Measurements from ENCODE around the gene PSME2. TPM values are rescaled to one million over a fixed set of nuclear protein-coding genes. Genes with fewer than 3 reads are reported as not detected.
A peak's percentile ranks its signal among the peaks of the same experiment; 100 is the strongest.

PSME2 gene
- polyA plus RNA-seq, 3 donors: 237 to 593 (median 579) TPM

DNA sequence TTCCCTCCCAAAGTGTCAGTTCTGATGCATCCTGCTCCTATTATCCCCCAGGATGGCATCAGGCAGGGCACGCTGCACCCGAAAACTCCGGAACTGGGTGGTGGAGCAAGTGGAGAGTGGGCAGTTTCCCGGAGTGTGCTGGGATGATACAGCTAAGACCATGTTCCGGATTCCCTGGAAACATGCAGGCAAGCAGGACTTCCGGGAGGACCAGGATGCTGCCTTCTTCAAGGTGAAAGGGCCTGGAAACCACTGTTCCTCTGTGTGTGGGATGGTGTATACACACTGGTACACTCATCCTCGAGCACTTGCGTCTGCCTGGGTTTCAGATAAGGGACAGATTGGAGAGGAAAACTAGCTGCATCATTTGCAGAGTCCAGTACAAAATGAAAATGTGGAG lies 15.7 kb upstream of the PSME2 start:
- no peak for DNase-seq
- H3K9me3 ChIP-seq (replicated peaks in 1 of 2; ENCODE audit: control insufficient read depth in 1 of 2, insufficient read depth in 1 of 2, low read length in 2 of 2): no peaks in the 10 kb centered on the region
- H3K4me1 ChIP-seq (ENCODE audit: control insufficient read depth in 1 of 2, insufficient read depth in 2 of 2, low read length in 2 of 2): peaks cover 50 to 75% of the 10 kb centered on the region in 2 donors
- peaks cover 46% of the 10 kb centered on the region for H3K79me2 ChIP-seq (ENCODE audit: insufficient read depth, low read length)
- Mint-ChIP-seq H3K4me3 (peak overlapping the region; percentile 95 to 99), H3K9me3 (no peaks in the 10 kb centered on the region), H3K27me3 (ENCODE audit: low read depth in 3 of 3) (no peaks in the 10 kb centered on the region), H3K27ac (peak overlapping the region; percentile 96 to 99 (median 97)), H3K4me1 (peaks cover 60% of the 10 kb centered on the region), H3K36me3 (peaks cover 72 to 89% of the 10 kb centered on the region in 2 donors)
- peak overlapping the region; percentile 85 for H3K4me2 ChIP-seq (replicated peaks; ENCODE audit: extremely low read depth, low read length, poor library complexity, severe bottlenecking)
- peak overlapping the region; percentile 13 to 100 for H3K27ac ChIP-seq (ENCODE audit: low read depth in 1 of 2, low read length in 2 of 2)
- H2AFZ ChIP-seq (ENCODE audit: insufficient read depth, low read depth, low read length, poor library complexity, severe bottlenecking): peak overlapping the region; percentile 65
- H3K9ac ChIP-seq (ENCODE audit: insufficient read depth, low read length, poor library complexity, severe bottlenecking): peak overlapping the region; percentile 94
- intact Hi-C loops (cut with micrococcal nuclease): no loop called here
- peaks cover 51% of the 10 kb centered on the region for H4K20me1 ChIP-seq (ENCODE audit: insufficient read depth, low read length)
- 81% methylated on average over 5 of the region's 8 CpGs for WGBS (ENCODE audit: insufficient coverage)
- peaks cover 71 to 74% of the 10 kb centered on the region in 2 donors for H3K36me3 ChIP-seq (replicated peaks in 1 of 2; ENCODE audit: control insufficient read depth in 1 of 2, insufficient read depth in 2 of 2, low read length in 2 of 2)
- peak overlapping the region; percentile 91 to 100 (median 96) for H3K4me3 ChIP-seq (replicated peaks in 1 of 3; ENCODE audit: low read depth in 2 of 3, low read length in 3 of 3)
- TF ChIP-seq CTCF (IDR thresholded peaks at IDR 0.05): no peak
- no peaks in the 10 kb centered on the region for H3K27me3 ChIP-seq (ENCODE audit: control insufficient read depth in 2 of 2, insufficient read depth in 2 of 2, low read length in 2 of 2)

- Histone ChIP-seq H3K79me2 (ENCODE audit: insufficient read depth, low read length) (peaks cover 46% of the 10 kb centered on the region), H3K27ac (ENCODE audit: low read depth in 1 of 2, low read length in 2 of 2) (peak within 1 kb of the TSS; percentile 76 to 100), H3K4me3 (replicated peaks in 1 of 3; ENCODE audit: low read depth in 2 of 3, low read length in 3 of 3) (peak within 1 kb of the TSS; percentile 91 to 100 (median 96)), H3K4me2 (replicated peaks; ENCODE audit: extremely low read depth, low read length, poor library complexity, severe bottlenecking) (peak within 1 kb of the TSS; percentile 85), H3K4me1 (ENCODE audit: control insufficient read depth in 1 of 2, insufficient read depth in 2 of 2, low read length in 2 of 2) (peaks cover 41 to 65% of the 10 kb centered on the region in 2 donors), H3K36me3 (replicated peaks in 1 of 2; ENCODE audit: control insufficient read depth in 1 of 2, insufficient read depth in 2 of 2, low read length in 2 of 2) (peaks cover 70 to 74% of the 10 kb centered on the region in 2 donors), H3K9me3 (replicated peaks in 1 of 2; ENCODE audit: control insufficient read depth in 1 of 2, insufficient read depth in 1 of 2, low read length in 2 of 2) (no peaks in the 10 kb centered on the region), H3K27me3 (ENCODE audit: control insufficient read depth in 2 of 2, insufficient read depth in 2 of 2, low read length in 2 of 2) (no peaks in the 10 kb centered on the region), H3K9ac (ENCODE audit: insufficient read depth, low read length, poor library complexity, severe bottlenecking) (peak within 1 kb of the TSS; percentile 94), H2AFZ (ENCODE audit: insufficient read depth, low read depth, low read length, poor library complexity, severe bottlenecking) (peak within 1 kb of the TSS; percentile 65), H4K20me1 (ENCODE audit: insufficient read depth, low read length) (peaks cover 42% of the 10 kb centered on the region)
- WGBS (ENCODE audit: insufficient coverage): 0% methylated on average over 9 of the region's 12 CpGs
- Mint-ChIP-seq H3K4me1 (peaks cover 52% of the 10 kb centered on the region), H3K9me3 (no peaks in the 10 kb centered on the region), H3K27ac (peak within 1 kb of the TSS; percentile 96 to 99 (median 97)), H3K4me3 (peak within 1 kb of the TSS; percentile 95 to 99), H3K36me3 (peaks cover 68 to 88% of the 10 kb centered on the region in 2 donors), H3K27me3 (ENCODE audit: low read depth in 3 of 3) (no peaks in the 10 kb centered on the region)
- intact Hi-C loops (cut with micrococcal nuclease): loop anchor here in 1 of 2 donors (2.0 kb wide), 1 partner anchor 14 kb away; the partner anchor contains the start of genes PSME2 and RNF31
- DNase-seq: peak; percentile 95 to 96 (median 95)
- TF ChIP-seq CTCF (IDR thresholded peaks at IDR 0.05): peak; percentile 86
Measured at GRCh38 chr14:24160850-24161804, 14.7 kb upstream of the PSME2 start, which contains the start of gene IRF9. Gene IRF9, plus strand, starts transcription at chr14:24161265. Its CDS starts 880 bp downstream, at chr14:24162145.
